AG10803 (cell line): ENCODE results near the gene PAX7.

ENCODE experiments used
- DNase-seq: peaks from one replicate; pipeline ENCODE4 v3.0.0; 2010; ENCODE audit warnings: low read depth
- H3K4me3 ChIP-seq: 2 replicates; pipeline ENCODE4 v1.5.1; 2011; ENCODE audit warnings: mild to moderate bottlenecking, low read length, control low read depth
- TF ChIP-seq, protein P1 (sequence below): conservative IDR thresholded peaks from 2 replicates; pipeline ENCODE4 v1.5.1; 2011; ENCODE audit warnings: mild to moderate bottlenecking, low read length, control low read depth, inconsistent platforms

Gene PAX7

GRCh38 chr1:18619467-18619835, 11.2 kb upstream of the PAX7 start:
- H3K4me3 ChIP-seq: no peak overlapping the region
- DNase-seq: no peak
- TF ChIP-seq, protein P1, sequence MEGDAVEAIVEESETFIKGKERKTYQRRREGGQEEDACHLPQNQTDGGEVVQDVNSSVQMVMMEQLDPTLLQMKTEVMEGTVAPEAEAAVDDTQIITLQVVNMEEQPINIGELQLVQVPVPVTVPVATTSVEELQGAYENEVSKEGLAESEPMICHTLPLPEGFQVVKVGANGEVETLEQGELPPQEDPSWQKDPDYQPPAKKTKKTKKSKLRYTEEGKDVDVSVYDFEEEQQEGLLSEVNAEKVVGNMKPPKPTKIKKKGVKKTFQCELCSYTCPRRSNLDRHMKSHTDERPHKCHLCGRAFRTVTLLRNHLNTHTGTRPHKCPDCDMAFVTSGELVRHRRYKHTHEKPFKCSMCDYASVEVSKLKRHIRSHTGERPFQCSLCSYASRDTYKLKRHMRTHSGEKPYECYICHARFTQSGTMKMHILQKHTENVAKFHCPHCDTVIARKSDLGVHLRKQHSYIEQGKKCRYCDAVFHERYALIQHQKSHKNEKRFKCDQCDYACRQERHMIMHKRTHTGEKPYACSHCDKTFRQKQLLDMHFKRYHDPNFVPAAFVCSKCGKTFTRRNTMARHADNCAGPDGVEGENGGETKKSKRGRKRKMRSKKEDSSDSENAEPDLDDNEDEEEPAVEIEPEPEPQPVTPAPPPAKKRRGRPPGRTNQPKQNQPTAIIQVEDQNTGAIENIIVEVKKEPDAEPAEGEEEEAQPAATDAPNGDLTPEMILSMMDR: no peak

DNA sequence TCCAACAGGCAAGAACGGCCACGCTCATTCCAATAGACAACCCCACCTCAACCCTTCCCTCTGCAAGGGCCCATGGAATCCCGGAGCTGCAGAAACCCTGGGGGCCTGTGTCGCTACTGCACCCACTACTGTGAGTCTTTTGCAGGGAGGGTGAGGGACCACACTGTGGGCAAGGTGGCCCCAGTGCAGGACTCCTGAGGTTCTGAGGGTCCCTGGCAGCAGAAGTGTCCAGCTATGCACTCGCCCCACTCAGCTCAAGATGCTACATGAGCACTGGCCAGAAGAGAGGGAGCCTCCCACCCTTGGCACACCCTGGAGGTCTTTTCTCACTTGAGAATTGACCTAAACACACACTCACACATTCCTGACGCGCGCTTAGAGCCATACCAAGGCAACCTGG, 2.1 kb upstream of the PAX7 start:
- DNase-seq: no peak
- TF ChIP-seq, protein P1: no peak
- H3K4me3 ChIP-seq: no peak overlapping the region

DNA sequence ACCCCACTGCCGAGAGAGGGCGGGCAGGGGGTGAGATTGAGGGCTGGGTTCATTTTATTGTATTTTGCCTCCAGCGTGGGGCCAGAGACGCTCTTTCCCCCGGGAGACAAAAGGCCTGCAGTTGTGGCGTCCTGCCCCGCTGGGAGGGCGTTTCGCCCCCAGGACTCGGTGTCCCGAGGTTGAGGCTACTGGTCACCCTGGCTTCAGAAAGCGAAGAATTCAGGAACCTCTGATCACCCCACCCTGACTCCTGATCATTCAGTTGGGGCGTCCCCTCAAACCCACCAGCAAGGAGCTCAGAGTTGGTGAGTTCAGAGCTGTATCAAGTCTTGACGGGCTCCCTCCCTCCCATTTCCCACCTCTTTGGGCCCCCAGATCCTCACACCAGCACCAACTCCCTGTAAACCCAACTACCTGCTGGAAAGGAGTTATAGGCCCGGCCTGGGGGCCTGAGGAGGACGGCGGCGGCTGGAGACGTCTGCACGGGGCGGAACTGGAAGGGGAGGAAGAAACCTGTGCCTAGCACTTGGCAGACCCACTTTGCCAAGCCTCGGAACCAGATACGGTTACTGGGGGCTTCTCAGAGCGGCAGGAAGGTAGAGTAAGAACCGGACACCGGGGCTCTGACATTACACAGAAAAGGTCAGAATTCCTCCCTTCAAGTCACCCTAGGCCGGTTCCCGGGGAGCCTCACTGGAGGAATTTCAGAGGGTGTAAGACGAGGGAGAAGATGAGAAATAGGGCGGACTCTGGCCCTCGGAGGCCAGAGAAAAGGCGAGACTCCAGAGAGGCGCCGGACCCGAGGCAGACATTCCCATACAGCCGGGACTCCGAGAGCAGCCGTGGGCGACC, 761 bp upstream of the PAX7 start:
- TF ChIP-seq, protein P1: no peak
- no peak for DNase-seq
- H3K4me3 ChIP-seq: no peak overlapping the region

- H3K4me3 ChIP-seq: no peak overlapping the region
- DNase-seq: no peak
Observed at GRCh38 chr1:18631496-18632217, 1.0 kb downstream of the PAX7 start.

GRCh38 chr1:18632218-18632588, 1.6 kb downstream of the PAX7 start:
- no peak for DNase-seq
- H3K4me3 ChIP-seq: no peak overlapping the region
- TF ChIP-seq, protein P1: no peak

More at GRCh38 chr1:18631496-18632217, 1.0 kb downstream of the PAX7 start:
- TF ChIP-seq, protein P1: no peak

GRCh38 chr1:18632783-18633421, 2.3 kb downstream of the PAX7 start:
- TF ChIP-seq, protein P1: no peak
- no peak overlapping the region for H3K4me3 ChIP-seq
- DNase-seq: no peak
